ENCODE measurements around the gene ENGASE. TPM values are rescaled to one million over a fixed set of nuclear protein-coding genes. Genes with fewer than 3 reads are reported as not detected.

Gene ENGASE
- total and polyA plus RNA-seq, 2 donors from 2014 or later = 14.3 to 49.3 TPM

GRCh38 chr17:79088997-79089328, 14.3 kb downstream of the ENGASE start:
- no peak overlapping the region for H3K27ac ChIP-seq (ENCODE audit: low read depth in 2 of 2, low read length in 2 of 2)
- H3K4me1 ChIP-seq (ENCODE audit: control insufficient read depth in 2 of 3, insufficient read depth in 2 of 3, low read depth in 1 of 3, low read length in 3 of 3) = no peaks in the 10 kb centered on the region
- no peaks in the 10 kb centered on the region for H3K27me3 ChIP-seq (ENCODE audit: control insufficient read depth, insufficient read depth, low read length)
- no peak overlapping the region for H3K4me3 ChIP-seq (ENCODE audit: low read length in 3 of 3)
- no peaks in the 10 kb centered on the region for H3K9me3 ChIP-seq (ENCODE audit: control insufficient read depth in 2 of 3, insufficient read depth in 1 of 3, low read length in 3 of 3)
- no peak for DNase-seq
- intact Hi-C loops (cut with DNase I) = no loop called here
- FAIRE-seq = no peak
- peaks cover 0 to 2% (median 0%) of the 10 kb centered on the region in 3 donors for H3K36me3 ChIP-seq (ENCODE audit: control insufficient read depth in 2 of 3, insufficient read depth in 3 of 3, low read length in 3 of 3)
- no peak for TF ChIP-seq CTCF (IDR thresholded peaks at IDR 0.05; ENCODE audit: borderline replicate concordance, extremely low read depth, insufficient read depth)
- H3K9ac ChIP-seq (ENCODE audit: low read length in 3 of 3) = no peak overlapping the region

GRCh38 chr17:79089720-79090442, 15.3 kb downstream of the ENGASE start:
- DNase-seq (peak in 1 of 5 donors; percentile 75), FAIRE-seq (no peak)
- no peak for TF ChIP-seq CTCF (IDR thresholded peaks at IDR 0.05; ENCODE audit: borderline replicate concordance, extremely low read depth, insufficient read depth)
- Histone ChIP-seq H3K9ac (ENCODE audit: low read length in 3 of 3) (no peak overlapping the region), H3K9me3 (ENCODE audit: control insufficient read depth in 2 of 3, insufficient read depth in 1 of 3, low read length in 3 of 3) (no peaks in the 10 kb centered on the region), H3K27me3 (ENCODE audit: control insufficient read depth, insufficient read depth, low read length) (no peaks in the 10 kb centered on the region), H3K4me3 (ENCODE audit: low read length in 3 of 3) (no peak overlapping the region), H3K36me3 (ENCODE audit: control insufficient read depth in 2 of 3, insufficient read depth in 3 of 3, low read length in 3 of 3) (peaks cover 0 to 2% (median 0%) of the 10 kb centered on the region in 3 donors), H3K4me1 (ENCODE audit: control insufficient read depth in 2 of 3, insufficient read depth in 2 of 3, low read depth in 1 of 3, low read length in 3 of 3) (no peaks in the 10 kb centered on the region), H3K27ac (ENCODE audit: low read depth in 2 of 2, low read length in 2 of 2) (no peak overlapping the region)
- intact Hi-C loops (cut with DNase I) = loop anchor here (5.0 kb wide), 1 partner anchor 302 kb away; no protein-coding TSS in a partner anchor

DNA sequence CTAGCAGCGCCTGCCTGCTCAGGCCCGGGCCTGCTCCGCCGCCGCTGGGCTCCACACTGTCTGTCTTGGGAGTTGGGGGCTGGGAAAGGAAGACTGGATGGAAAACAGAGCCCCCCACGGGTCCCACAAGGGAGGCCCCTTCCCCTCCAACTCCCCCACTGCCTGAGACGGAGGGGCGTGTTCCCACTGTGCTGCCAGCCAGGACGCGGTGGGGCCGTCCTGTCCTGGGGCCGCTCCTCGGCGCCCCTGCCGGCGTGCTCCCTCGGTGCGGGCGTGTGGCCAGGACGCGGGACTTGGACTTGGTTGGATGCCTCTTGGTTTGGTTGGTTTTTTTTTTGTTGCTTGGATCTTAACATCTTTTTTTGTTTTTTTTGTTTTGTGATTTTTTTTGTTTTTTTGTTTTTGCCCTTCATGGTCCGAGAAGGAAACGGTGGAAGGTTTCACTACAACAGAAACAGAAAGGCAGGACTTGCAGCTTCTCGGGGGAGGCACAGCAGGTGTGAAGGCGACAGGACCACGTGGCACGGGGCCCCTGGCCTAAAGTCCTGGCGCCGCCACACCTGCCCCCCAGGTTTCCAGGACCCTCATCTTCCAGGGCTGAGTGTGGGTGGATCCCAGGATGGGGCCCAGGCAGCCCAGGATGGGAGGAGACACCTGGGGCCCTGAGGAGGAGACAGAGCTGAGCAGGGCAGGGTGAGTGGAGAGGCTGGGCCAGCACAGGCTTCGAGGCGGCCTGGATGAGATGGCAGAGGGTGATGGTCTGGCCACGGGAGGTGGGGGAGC, 16.0 kb downstream of the ENGASE start:
- intact Hi-C loops (cut with DNase I) = loop anchor here (5.0 kb wide), 1 partner anchor 302 kb away; no protein-coding TSS in a partner anchor
- Histone ChIP-seq H3K27ac (ENCODE audit: low read depth in 2 of 2, low read length in 2 of 2) (no peak overlapping the region), H3K4me3 (ENCODE audit: low read length in 3 of 3) (no peak overlapping the region), H3K9me3 (ENCODE audit: control insufficient read depth in 2 of 3, insufficient read depth in 1 of 3, low read length in 3 of 3) (no peaks in the 10 kb centered on the region), H3K4me1 (ENCODE audit: control insufficient read depth in 2 of 3, insufficient read depth in 2 of 3, low read depth in 1 of 3, low read length in 3 of 3) (no peaks in the 10 kb centered on the region), H3K36me3 (ENCODE audit: control insufficient read depth in 2 of 3, insufficient read depth in 3 of 3, low read length in 3 of 3) (peaks cover 0 to 2% (median 0%) of the 10 kb centered on the region in 3 donors), H3K27me3 (ENCODE audit: control insufficient read depth, insufficient read depth, low read length) (no peaks in the 10 kb centered on the region), H3K9ac (ENCODE audit: low read length in 3 of 3) (no peak overlapping the region)
- DNase-seq = peak in 4 of 5 donors; percentile 69 to 83 (median 76)
- no peak for TF ChIP-seq CTCF (IDR thresholded peaks at IDR 0.05; ENCODE audit: borderline replicate concordance, extremely low read depth, insufficient read depth)
- FAIRE-seq = no peak

All from kidney (tissue), 14 donors.